HG03060 (cell line): ENCODE measurements around the gene PEX1.
A peak's percentile ranks its signal among the peaks of the same experiment; 100 is the strongest.
"Not testable (repeated sequence)": the region's sequence is repeated elsewhere in the genome, so short reads cannot be mapped to it uniquely, and the experiment has no call there.

Source experiments
- ATAC-seq: cut with Tn5 transposase; IDR thresholded peaks from one replicate; pipeline ENCODE4 v1.9.1; 2021; ENCODE audit warnings: low read depth, moderate number of reproducible peaks; ENCODE audit not compliant: unreplicated experiment

The PEX1 gene

DNA sequence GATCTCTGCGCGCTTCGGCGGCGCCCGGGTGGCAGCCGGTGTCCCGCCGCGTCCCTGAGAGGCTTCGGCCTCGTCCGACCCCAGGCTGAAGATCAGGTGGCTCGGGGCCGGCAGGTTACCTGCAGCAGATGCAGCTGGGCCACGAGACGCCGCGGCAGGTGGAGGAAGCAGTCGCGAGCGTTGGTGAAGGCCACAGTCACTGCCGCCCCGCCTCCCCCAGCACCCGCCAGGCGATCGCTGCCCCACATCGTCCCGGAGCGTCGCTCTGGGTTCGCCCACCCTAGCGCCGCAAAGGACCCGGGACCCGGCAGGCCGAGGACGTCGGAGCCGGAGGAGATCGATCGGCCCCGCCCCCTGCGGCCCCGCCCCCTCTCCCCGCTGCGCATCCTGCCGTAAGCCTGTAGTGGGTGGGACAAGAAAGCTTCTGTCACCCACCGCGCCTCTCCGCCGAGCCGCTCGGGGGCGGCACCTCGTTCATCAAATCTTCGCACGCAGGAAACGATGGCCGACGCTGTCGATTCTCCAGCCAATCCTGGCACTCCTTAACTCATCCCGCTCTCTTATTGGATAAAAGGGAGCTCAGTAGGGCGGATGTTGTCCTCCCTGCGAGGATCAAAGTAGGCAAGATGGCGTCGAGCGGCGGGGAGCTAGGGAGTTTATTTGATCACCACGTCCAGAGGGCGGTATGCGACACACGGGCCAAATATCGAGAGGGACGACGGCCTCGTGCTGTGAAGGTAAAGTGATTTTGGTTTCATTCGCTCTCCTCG lies at the start of gene PEX1, which contains the start of gene RBM48:
Gene PEX1 (minus strand): TSS at position 333 of the 770 bp plus-strand sequence. CDS start 85 bp downstream, at position 248.
Gene RBM48 (plus strand): TSS at position 608 of the 770 bp plus-strand sequence. CDS start 19 bp downstream, at position 627.
- ATAC-seq, result peak; percentile 95

DNA sequence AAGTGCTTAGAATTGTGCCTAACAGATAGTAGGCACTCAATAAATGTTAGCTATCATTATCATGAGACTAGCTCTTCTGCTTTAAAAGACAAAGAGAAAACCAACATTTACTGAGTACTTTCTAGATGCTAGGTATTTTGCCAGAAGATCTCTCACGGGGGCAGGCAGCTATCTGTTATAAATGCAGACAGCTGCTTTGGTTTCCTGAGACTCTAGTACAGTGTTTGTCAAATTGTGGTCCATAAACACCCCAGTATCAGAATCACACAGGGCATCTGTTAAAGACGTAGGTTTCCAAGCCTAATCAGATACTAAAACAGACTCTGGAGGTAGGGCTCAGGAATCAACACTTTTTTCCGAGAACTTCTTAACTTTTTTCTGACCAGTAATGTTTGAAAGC lies 48.0 kb upstream of the PEX1 start:
- ATAC-seq, result no peak

DNA sequence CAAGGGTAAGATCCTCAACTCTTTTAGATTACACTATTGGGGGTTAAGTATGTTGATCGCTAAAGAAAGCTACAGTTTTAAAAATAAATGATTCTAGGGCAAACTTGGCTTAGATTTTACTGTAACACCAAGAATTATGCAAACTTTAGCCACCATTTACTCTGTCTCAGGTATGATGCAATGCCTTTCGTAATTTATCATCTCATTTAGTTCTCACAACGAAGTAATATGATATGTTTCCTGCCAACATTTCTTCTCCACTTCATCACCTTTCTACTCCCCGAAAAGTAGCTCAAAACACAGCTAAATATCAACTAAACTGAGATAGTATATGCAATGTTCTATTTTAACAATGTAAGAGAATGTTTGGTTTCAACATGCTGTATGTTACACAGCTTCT lies 40.8 kb upstream of the PEX1 start:
- no peak for ATAC-seq

DNA sequence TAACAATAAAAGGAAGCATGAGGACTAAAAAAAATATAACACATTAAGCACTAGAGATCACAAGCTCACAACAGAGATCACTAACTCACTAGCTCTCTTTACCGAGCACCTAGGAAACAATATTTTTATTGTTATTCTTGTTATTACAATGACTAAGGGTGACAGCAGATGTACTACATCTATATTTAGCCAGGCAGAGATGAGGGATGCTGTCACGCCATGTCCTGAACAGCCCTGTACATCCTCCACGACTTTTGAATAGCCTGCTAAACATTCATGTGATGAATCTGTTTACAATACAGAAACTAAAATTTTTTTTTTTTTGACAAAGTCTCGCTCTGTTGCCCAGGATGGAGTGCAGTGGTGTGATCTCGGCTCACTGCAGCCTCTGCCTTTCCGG lies 39.1 kb upstream of the PEX1 start:
- no peak for ATAC-seq

DNA sequence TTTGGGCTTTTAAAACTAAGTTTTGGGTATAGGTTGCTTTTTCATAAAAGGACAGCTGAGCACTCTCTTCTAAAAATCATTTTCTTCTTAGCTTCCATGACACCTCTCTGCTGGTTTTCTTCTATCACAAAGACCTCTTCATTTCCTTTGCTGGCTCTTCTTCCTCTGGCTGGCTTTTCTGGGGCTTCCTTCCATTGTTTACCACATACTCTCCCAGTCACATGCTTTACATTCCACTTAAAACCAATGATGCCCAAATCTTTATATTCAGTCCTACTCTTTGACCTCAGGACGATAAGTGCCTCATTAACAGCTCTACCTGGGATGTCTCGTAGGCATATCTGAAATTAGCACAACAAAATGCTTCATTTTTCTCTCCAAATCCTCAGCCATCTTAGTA lies 35.0 kb upstream of the PEX1 start:
- no peak for ATAC-seq

DNA sequence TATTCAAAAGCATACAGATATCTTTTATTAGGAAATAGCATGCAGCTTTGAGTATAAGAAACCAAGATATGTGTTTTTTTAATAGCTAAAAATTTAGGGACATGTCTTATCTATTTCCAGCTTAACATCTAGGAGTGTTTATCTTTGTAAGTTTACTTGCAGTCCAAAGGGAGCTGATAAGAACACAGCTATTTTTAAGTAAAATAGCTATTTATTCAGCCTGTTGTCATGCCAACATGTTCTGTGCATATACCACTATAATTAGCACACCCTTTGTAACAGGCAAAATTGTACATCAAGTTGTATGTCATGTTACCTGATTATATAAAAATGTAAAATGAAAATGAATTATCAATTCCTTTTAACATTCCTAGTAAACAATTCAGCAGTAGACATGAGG lies 32.3 kb upstream of the PEX1 start:
- no peak for ATAC-seq

DNA sequence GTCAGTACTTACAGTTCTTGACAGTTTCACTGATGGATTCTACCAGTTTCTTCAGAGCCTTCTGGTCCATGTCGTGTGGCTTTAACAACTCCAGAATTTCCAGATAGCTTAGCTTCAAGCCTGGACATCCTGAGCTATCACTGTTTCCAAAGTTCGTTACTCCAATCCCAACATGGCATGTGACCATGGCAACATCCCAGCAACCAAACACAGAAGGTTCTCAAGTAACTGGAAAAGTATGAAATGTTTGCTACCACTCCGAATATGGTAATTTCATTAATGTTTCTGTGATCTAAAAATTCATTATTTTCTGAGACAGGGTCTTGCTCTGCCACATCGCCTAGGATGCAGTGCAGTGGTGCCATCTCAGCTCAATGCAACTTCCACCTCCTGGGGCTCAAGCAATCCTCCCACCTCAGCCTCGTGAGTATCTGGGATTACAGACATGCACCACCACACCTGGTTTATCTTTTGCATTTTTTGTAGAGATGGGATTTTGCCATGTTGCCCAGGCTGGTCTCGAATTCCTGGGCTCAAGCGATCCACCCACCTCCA lies 29.6 kb upstream of the PEX1 start:
- no peak for ATAC-seq

DNA sequence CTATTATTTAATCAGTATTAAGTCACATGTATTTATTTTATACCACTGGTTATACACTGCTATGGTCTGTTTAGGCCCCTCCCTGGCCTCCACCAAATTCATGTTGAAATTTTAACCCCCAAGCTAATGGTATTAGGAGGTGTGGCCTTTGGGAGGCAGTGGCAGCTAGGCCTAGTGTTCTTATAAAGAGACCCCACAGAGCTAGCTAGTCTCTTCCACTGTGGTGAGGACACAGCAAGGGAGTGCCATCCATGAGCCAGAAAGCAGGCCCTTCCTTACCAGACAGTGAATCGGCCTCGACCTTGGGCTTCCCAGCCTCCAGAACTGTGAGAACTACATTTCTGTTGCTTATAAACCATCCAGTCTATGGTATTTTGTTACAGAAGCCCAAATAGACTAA lies 28.9 kb upstream of the PEX1 start:
- ATAC-seq, result no peak

DNA sequence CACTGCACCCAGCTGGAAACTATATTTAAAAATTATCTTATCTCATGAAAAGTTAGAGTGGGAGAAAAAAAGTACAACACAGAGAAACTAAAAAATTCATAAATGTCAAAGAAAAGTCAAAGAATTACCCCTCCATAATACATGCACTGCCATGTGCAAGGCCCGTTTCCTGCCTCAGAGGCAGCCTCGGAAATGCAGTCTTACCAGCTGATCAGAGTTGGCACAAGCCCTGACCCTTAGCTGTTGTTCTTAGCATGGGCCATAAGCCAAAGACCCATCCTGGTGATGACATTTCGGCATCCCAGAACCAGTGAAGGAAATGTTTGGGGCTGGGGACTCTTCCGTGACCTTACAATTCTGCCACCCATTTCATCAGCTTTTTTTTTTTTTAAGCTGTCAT lies 21.9 kb upstream of the PEX1 start:
- ATAC-seq, result no peak

DNA sequence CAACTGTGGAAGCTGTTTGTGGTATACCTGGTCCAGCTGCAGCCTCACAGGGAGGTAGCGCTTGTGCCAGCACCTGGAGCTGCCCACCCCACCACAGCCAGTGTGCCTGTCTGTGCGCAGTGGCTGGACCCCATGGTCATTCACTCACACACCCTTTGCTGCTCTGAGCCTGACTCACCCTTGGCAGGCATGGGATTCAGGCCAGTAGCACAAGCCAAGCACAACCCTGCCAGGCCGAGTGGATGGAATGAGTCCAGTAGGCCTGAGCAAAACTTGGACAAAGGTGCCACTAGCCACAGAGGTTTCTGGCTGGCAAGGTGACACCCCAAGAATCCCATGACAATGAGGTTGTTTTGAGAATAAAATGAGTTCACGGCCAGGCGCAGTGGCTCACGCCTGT lies 19.3 kb upstream of the PEX1 start:
- no peak for ATAC-seq

DNA sequence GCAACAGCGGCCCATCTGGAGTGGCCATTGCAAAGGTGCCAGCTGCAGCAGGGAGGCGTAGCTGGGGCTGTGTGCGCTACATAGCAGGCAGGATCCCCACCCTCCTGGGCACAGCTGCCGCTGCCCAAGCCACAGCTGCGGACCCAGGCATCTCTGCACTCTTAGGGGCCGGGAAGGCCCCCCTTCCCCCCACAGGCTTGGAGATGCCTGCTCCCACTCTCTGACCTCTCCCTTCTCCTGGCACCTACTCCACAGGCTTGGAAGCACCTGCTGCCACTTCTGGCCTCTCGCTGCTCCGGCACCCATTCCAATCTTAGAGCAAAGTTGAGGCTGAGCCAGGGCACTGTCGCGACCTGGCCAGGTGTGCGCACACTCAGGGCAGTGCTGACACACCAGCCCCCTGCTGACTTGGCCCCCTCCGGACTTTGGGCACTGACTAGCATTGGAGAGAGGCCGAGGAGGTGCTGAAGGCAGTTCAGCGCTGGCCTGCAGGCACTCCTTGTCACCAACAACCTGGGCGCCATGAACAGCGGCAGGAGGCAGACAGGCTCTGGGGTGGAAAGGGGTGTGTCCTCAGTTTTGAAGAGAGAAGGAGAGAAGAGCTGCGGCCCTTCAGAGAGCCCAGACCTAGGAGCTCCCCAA lies 18.7 kb upstream of the PEX1 start:
- ATAC-seq, result no peak

DNA sequence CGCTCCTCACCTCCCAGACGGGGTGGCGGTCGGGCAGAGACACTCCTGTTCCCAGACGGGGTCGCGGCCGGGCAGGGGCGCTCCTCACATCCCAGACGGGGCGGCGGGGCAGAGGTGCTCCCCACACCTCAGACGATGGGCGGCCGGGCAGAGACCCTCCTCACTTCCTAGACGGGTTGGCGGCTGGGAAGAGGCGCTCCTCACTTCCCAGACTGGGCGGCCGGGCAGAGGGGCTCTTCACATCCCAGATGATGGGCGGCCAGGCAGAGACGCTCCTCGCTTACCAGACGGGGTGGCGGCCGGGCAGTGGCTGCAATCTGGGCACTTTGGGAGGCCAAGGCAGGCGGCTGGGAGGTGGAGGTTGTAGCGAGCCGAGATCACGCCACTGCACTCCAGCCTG lies 16.8 kb upstream of the PEX1 start:
- not testable (repeated sequence) for ATAC-seq

DNA sequence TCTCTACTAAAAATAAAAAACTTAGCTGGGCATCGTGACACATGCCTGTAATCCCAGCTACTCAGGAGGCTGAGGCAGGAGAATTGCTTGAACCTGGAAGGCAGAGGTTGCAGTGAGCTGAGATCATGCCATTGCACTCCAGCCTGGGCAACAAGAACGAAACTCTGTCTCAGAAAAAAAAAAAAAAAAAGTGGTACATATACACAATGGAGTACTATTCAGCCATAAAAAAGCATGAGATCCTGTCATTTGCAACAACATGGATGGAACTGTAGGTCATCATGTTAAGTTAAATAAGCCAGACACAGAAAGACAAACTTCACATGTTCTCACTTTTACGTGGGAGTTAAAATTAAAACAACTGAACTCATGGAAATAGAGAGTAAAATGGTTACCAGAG lies 15.2 kb upstream of the PEX1 start:
- ATAC-seq, result not testable (repeated sequence)

DNA sequence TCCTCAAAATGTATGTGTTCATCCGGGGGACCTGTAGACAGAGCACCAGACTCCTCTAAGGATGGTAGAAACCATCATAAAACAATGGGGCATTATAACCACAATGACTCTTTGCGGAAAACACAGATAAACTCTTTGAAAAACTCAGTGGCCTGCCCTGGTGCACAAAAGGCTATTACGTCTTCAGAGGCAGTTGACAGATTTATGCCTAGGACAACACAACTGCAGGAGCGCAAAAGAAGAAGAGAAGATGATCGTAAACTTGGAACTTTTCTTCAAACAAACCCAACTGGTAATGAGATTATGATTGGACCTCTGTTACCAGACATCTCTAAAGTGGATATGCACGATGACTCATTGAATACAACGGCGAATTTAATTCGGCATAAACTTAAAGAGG lies 6.3 kb upstream of the PEX1 start:
- no peak for ATAC-seq

DNA sequence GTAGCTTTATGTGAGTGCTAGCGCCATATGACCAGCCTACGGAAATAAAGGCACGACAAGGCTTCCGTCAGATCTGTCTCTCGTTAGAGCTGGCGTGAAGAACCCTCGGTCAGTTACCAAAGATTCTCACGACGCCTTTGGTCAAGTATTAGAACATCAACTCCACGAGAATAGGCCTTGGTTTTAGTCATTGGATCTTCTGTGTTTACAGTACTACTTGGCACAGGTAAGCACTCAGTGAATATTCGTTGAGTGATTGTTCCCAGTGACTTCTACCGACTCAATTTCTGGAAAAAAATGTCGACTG lies 591 bp upstream of the PEX1 start:
- peak; percentile 0 for ATAC-seq

DNA sequence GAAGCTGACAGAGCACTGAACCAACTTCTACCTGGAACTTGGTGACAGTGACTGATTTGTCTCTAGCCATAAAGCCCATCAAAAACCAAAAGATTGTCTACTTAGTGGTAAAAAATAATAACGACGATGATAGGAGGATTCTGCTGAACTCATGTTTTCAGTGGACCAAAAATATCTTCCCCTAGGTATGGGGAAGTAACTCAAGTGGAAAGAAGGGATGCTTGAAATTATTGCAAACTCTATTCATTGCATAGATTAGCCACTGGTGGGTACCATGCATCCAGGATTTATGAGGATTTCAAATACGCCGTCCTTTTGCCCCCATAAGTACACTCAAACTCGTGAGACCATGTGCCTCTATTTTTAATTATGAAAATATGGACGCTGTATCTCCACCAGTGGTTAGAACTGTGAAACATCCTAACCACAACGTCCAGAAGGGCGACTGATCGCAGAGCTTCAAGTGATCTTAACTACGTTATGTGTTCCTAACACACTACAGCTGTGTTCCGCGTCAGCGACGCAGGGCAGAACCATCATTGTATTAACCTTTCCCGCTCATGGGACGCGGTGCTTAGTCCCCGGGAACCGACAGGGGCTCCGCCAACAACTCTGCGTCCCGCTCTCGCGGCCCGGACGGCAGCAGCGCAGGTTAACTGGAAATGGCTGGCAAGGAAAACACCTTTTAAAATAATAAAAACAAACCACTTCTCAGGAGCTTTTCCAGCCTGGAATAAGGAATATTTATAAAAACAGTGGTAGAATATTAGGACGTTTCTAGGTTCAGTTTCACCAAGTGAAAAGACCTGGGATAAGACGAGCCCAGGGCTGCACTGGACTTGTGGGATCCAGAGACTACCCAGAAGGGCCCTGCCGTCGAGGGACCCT lies 776 bp downstream of the PEX1 start:
- ATAC-seq, result peak; percentile 22

DNA sequence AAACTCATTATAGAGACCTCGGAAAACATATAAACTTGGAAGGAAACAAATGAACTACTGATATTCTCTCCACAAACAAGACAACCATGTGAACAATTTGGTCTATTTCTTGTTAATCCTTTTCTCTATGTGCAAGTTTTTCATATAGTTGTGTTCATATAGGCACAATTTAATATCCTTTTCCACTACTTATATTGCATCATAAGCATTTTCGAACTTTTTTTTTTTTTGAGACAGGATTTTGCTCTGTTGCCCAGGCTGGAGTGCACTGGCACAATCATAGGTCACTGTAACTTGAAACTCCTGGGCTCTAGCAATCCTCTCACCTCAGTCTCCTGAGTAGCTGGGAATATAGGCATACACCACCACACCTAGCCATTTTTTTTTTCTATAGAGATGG lies 5.2 kb downstream of the PEX1 start:
- ATAC-seq, result no peak

DNA sequence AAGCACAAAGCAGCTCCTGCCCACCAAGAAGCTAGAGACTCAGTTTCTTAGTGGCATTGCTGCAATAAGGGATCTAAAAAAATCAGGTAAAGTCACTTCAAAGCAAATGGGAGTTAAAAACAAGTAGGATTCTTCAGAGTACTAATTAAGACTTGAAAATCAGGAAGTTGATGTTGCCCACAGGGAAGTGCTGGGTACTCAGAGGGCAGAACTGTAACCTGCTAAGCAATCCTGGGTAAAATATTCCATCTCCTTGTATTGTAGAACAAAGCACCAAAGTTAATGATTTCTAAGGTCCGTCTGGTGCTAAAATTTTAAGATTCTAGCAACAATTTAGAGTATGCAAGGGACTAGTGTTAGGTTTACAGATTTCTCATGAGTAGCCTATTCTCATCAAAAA lies 8.3 kb downstream of the PEX1 start:
- no peak for ATAC-seq

DNA sequence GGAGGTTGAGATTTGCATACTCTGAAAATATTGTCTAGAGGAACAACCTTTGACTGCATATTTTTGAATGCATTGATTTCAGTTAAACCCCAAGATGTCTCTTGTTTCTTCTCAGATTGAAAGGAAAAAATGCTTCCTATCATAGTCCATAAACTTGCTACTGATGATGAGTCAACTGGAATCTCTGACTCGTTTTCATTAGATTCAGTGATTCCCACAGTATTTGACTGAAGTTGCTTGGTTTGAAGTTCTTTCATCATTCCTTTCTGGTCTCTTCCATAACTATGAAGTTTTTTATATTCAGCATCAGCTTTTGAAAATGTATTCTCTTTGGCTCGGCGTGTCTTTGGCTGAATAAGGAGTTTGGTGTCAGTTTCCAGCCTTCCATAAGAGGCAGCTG lies 10.7 kb downstream of the PEX1 start:
- no peak for ATAC-seq

DNA sequence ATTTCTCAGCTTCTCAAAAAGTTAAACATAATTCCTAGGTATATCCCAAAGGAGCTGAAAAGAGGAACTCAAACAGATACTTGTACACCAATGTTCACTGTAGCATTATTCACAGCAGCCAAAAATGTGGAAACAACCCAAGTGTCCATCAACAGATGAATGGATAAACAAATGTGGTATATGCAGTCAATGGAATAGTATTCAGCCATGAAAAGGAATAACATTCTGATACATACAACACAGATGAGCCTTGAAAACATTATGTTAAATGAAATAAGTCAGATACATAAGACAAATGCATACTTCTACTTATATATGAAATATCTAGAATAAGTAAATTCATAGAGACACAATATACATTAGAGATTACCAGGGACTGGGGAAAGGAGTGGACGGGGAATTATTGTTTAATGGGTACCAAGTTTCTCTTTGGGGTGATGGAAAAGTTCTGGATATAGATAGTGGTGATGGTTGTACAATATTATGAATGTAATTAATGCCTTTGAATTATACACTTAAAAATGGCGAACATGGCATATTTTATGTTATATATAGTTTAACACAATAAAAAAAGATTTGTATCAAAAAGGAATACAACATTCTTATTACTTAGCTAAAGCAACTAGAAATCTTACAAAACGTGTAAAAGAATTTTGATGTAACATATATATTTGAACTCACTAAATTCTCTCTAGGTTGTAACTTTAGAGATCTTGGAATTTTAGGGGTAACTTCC lies 15.0 kb downstream of the PEX1 start:
- ATAC-seq, result no peak
